ENCODE measurements around the gene IFT27. TPM values are rescaled to one million over a fixed set of nuclear protein-coding genes. Genes with fewer than 3 reads are reported as not detected.

IFT27 gene
- total and polyA plus RNA-seq, 8 donors = 11.7 to 23.8 (median 15.4) TPM

GRCh38 chr22:36714110-36714509 is 61.8 kb downstream of the IFT27 start:
- no peak for DNase-seq
- 79 to 84% methylated on average over 2 of the region's 2 CpGs for WGBS, 2 donors
- Histone ChIP-seq H3K9me3 (no peaks in the 10 kb centered on the region), H3K4me1 (no peaks in the 10 kb centered on the region), H3K36me3 (no peaks in the 10 kb centered on the region), H3K27me3 (no peaks in the 10 kb centered on the region), H3K4me3 (no peak overlapping the region), H3K27ac (no peak overlapping the region)
- ATAC-seq = no peak
- TF ChIP-seq, protein P1, sequence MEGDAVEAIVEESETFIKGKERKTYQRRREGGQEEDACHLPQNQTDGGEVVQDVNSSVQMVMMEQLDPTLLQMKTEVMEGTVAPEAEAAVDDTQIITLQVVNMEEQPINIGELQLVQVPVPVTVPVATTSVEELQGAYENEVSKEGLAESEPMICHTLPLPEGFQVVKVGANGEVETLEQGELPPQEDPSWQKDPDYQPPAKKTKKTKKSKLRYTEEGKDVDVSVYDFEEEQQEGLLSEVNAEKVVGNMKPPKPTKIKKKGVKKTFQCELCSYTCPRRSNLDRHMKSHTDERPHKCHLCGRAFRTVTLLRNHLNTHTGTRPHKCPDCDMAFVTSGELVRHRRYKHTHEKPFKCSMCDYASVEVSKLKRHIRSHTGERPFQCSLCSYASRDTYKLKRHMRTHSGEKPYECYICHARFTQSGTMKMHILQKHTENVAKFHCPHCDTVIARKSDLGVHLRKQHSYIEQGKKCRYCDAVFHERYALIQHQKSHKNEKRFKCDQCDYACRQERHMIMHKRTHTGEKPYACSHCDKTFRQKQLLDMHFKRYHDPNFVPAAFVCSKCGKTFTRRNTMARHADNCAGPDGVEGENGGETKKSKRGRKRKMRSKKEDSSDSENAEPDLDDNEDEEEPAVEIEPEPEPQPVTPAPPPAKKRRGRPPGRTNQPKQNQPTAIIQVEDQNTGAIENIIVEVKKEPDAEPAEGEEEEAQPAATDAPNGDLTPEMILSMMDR (IDR thresholded peaks at IDR 0.05) = no peak
- FAIRE-seq = no peak
- intact Hi-C loops (cut with DNase I) = no loop called here

- ATAC-seq (no peak), FAIRE-seq (no peak), DNase-seq (no peak)
- Histone ChIP-seq H3K27ac (no peak overlapping the region), H3K27me3 (no peaks in the 10 kb centered on the region), H3K9me3 (no peaks in the 10 kb centered on the region), H3K36me3 (no peaks in the 10 kb centered on the region), H3K4me3 (no peak overlapping the region), H3K4me1 (no peaks in the 10 kb centered on the region)
- TF ChIP-seq, protein P1 (IDR thresholded peaks at IDR 0.05) = no peak
- 88 to 92% methylated on average over 5 of the region's 5 CpGs for WGBS, 2 donors
- intact Hi-C loops (cut with DNase I) = no loop called here
Measured at GRCh38 chr22:36713436-36713835, 62.5 kb downstream of the IFT27 start.

Other genes with a start within 250 kb of the IFT27 start
- gene EIF3D, start 247.0 kb downstream of the IFT27 start, total RNA-seq = 100 to 1,000 TPM; 106 to 182 (median 134) TPM
- gene EIF3D, start 247.0 kb downstream of the IFT27 start, polyA plus RNA-seq = 100 to 1,000 TPM; 130 to 148 TPM
- not detected for gene CACNG2, start 72.4 kb downstream of the IFT27 start, total RNA-seq
- gene CACNG2, start 72.4 kb downstream of the IFT27 start, polyA plus RNA-seq = under 1 TPM in 1 of 2 donors, not detected in 1; 0.05 TPM
- not detected for gene PVALB, start 40.9 kb upstream of the IFT27 start, total RNA-seq
- under 1 TPM in 1 of 2 donors, not detected in 1; 0.54 TPM for gene PVALB, start 40.9 kb upstream of the IFT27 start, polyA plus RNA-seq
- 1 to 10 TPM in 4 of 6 donors, under 1 TPM in 2; 0.32 to 7.1 (median 1.8) TPM for gene NCF4, start 84.9 kb upstream of the IFT27 start, total RNA-seq
- 1 to 10 TPM; 4.0 to 6.5 TPM for gene NCF4, start 84.9 kb upstream of the IFT27 start, polyA plus RNA-seq
- gene CSF2RB, start 137.5 kb upstream of the IFT27 start, total RNA-seq = 1 to 10 TPM in 4 of 6 donors, under 1 TPM in 2; 0.46 to 4.3 (median 1.8) TPM
- 1 to 10 TPM in 1 of 2 donors, under 1 TPM in 1; 0.87 to 2.6 TPM for gene CSF2RB, start 137.5 kb upstream of the IFT27 start, polyA plus RNA-seq
- 10 to 100 TPM; 22.9 to 45.7 (median 35.4) TPM for gene TST, start 243.3 kb upstream of the IFT27 start, total RNA-seq
- 10 to 100 TPM; 51.5 to 52.3 TPM for gene TST, start 243.3 kb upstream of the IFT27 start, polyA plus RNA-seq
- 10 to 100 TPM; 46.4 to 77.2 (median 50.9) TPM for gene MPST, start 243.6 kb upstream of the IFT27 start, total RNA-seq
- gene MPST, start 243.6 kb upstream of the IFT27 start, polyA plus RNA-seq = 100 to 1,000 TPM in 1 of 2 donors, 10 to 100 TPM in 1; 56.1 to 161 TPM

All from pancreas (tissue), 10 donors.